CD4-positive, alpha-beta memory T cell (primary cell): ENCODE measurements around the gene PPDPF. TPM values are rescaled to one million over a fixed set of nuclear protein-coding genes. Genes with fewer than 3 reads are reported as not detected.
"Not testable (repeated sequence)": the region's sequence is repeated elsewhere in the genome, so short reads cannot be mapped to it uniquely, and the experiment has no call there.

Experiments
- CTCF ChIA-PET: fragments of 350-600 bp; sonication (Branson Sonifier 250); formaldehyde crosslinking; loops from one replicate; lab custom pipeline; 2021; ENCODE audit warnings: inconsistent platforms; ENCODE audit not compliant: partially characterized antibody; lab: Charles Lee
- POLR2A ChIA-PET: fragments of 350-600 bp; sonication (Branson Sonifier 250); formaldehyde crosslinking; loops from one replicate; lab custom pipeline; 2021; ENCODE audit not compliant: partially characterized antibody; lab: Charles Lee
- DNase-seq, 5 donors: peaks; one replicate each; pipeline versions ENCODE4 v3.0.0 to v3.0.0-alpha.2; 2020 to 2022; ENCODE audit warnings: mixed read lengths in 1 of 5
- H3K27ac ChIP-seq: one replicate; pipeline ENCODE4 v1.7.0; 2013; ENCODE audit warnings: low read depth, low read length
- H3K27me3 ChIP-seq: 2 replicates; pipeline ENCODE4 v1.7.0; 2013; ENCODE audit warnings: mild to moderate bottlenecking, low read length, moderate library complexity; ENCODE audit not compliant: insufficient read depth
- H3K36me3 ChIP-seq: 2 replicates; pipeline ENCODE4 v1.7.0; 2013; ENCODE audit warnings: mild to moderate bottlenecking, low read length, moderate library complexity; ENCODE audit not compliant: insufficient read depth
- H3K4me1 ChIP-seq: 2 replicates; pipeline ENCODE4 v1.7.0; 2013; ENCODE audit warnings: mild to moderate bottlenecking, low read length, moderate library complexity; ENCODE audit not compliant: insufficient read depth
- H3K4me3 ChIP-seq, 2 donors: one replicate each; pipeline ENCODE4 v1.7.0; 2013; ENCODE audit warnings: low read length in 2 of 2, mild to moderate bottlenecking in 1 of 2
- H3K9me3 ChIP-seq, 2 donors: one replicate each; pipeline ENCODE4 v1.7.0; 2013; ENCODE audit warnings: low read length in 2 of 2, control low read depth in 1 of 2; ENCODE audit not compliant: control insufficient read depth in 1 of 2
- H3K27ac Mint-ChIP-seq, 7 donors: one replicate each; pipeline ENCODE4 v1.8.0; 2020 to 2021; ENCODE audit warnings: mixed read lengths in 7 of 7, mild to moderate bottlenecking in 6 of 7, inconsistent platforms in 3 of 7, moderate library complexity in 3 of 7
- H3K27me3 Mint-ChIP-seq, 2 donors: one replicate each; pipeline ENCODE4 v1.8.0; 2020 to 2021; ENCODE audit warnings: mixed read lengths in 2 of 2
- H3K36me3 Mint-ChIP-seq, 2 donors: one replicate each; pipeline ENCODE4 v1.8.0; 2020 to 2021; ENCODE audit warnings: mixed read lengths in 2 of 2, inconsistent platforms in 1 of 2, mild to moderate bottlenecking in 1 of 2
- H3K4me1 Mint-ChIP-seq, 4 donors: one replicate each; pipeline ENCODE4 v1.8.0; 2020 to 2021; ENCODE audit warnings: mixed read lengths in 4 of 4, mild to moderate bottlenecking in 1 of 4
- H3K4me3 Mint-ChIP-seq, 8 donors: one replicate each; pipeline ENCODE4 v1.8.0; 2020 to 2021; ENCODE audit warnings: mixed read lengths in 8 of 8, mild to moderate bottlenecking in 7 of 8, moderate library complexity in 6 of 8, inconsistent platforms in 3 of 8
- H3K9me3 Mint-ChIP-seq, 8 donors: one replicate each; pipeline ENCODE4 v1.8.0; 2020 to 2021; ENCODE audit warnings: mixed read lengths in 8 of 8, mild to moderate bottlenecking in 5 of 8, inconsistent platforms in 3 of 8, moderate library complexity in 1 of 8
- intact Hi-C: fragments of 100-400 bp; cut with micrococcal nuclease; formaldehyde crosslinking; loops from one replicate; pipeline ENCODE4 v1.15.1; 2023
- polyA plus RNA-seq, 2 donors: library from polyadenylated mRNA; unstranded; fragments of 300-500 nt; fragmentation: Illumina TruSeq; gene quantifications; one replicate each; pipeline ENCODE4 v1.2.3, GENCODE V29; 2021
- total RNA-seq, 2 experiments: library from RNA; stranded (reverse); gene quantifications; one replicate each; pipeline ENCODE4 v1.2.3, GENCODE V29; 2021

Gene PPDPF
- total and polyA plus RNA-seq, 4 experiments from 2014 or later = 29.4 to 229 (median 180) TPM

DNA sequence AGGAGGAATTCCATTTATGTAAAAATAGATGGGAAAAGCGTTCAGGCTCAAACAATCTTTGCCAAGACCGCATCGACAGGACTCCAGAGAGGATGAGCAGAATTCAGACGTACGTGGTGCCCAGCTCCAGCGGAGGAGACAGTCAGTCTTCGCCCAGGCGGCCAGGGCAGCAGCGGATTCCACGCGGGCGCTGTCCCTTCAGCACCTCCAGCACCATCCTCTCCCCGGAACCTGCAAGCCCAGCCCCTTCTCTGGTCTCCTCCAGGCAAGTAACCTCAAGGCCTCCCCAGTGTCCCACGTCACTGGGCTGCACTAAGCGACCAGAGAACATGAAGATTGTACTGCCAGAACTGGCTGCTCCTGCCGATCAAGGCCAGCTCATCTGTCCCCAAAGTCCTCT, 45.4 kb upstream of the PPDPF start:
- Mint-ChIP-seq H3K36me3 (no peaks in the 10 kb centered on the region), H3K27ac (no peak overlapping the region), H3K27me3 (peaks cover 20% of the 10 kb centered on the region in 2 donors), H3K4me1 (peaks cover 0 to 8% (median 3%) of the 10 kb centered on the region in 4 donors), H3K4me3 (peak overlapping the region in 1 of 8 donors; percentile 43), H3K9me3 (no peaks in the 10 kb centered on the region)
- H3K4me3 ChIP-seq = no peak overlapping the region
- H3K4me1 ChIP-seq = peaks cover 5% of the 10 kb centered on the region
- H3K27ac ChIP-seq = no peak overlapping the region
- POLR2A ChIA-PET = no interaction called here
- CTCF ChIA-PET = no interaction called here
- intact Hi-C loops = no loop called here
- no peak for DNase-seq
- H3K36me3 ChIP-seq = no peaks in the 10 kb centered on the region
- no peaks in the 10 kb centered on the region for H3K9me3 ChIP-seq
- H3K27me3 ChIP-seq = peaks cover 13% of the 10 kb centered on the region

DNA sequence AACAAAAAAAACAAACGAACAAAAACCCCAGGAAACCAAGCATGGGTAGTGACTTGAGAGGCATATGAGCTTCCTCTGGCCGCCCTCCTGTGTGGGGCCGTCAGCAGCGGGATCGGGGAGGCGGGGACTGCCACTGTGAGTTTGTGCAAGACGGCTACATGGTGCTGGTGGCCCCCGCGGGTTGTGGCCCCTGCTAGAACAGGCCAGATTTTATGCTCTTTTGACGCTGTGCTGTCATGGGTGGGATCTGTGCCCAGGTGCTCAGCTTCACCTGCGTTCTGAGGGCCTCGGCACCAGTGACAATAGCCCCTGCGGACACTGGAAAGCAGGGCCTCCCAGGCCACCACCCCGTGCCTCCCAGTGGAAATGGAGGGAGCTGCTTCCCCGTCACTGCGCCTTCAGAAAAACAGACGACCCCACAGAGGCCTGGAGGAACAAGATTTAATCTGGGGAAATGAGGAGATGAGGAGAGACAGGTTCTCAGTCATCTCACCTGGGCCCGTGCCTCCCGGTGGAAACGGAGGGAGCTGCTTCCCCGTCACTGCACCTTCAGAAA, 43.4 kb upstream of the PPDPF start:
- no peak overlapping the region for H3K4me3 Mint-ChIP-seq
- H3K27ac Mint-ChIP-seq = no peak overlapping the region
- H3K4me1 Mint-ChIP-seq = peaks cover 0 to 8% (median 3%) of the 10 kb centered on the region in 4 donors
- no peaks in the 10 kb centered on the region for H3K9me3 Mint-ChIP-seq
- H3K36me3 Mint-ChIP-seq = no peaks in the 10 kb centered on the region
- Histone ChIP-seq H3K4me3 (no peak overlapping the region), H3K27ac (no peak overlapping the region), H3K9me3 (no peaks in the 10 kb centered on the region), H3K4me1 (peaks cover 5% of the 10 kb centered on the region), H3K27me3 (peaks cover 9% of the 10 kb centered on the region), H3K36me3 (no peaks in the 10 kb centered on the region)
- CTCF ChIA-PET = no interaction called here
- no peak for DNase-seq
- intact Hi-C loops = no loop called here
- POLR2A ChIA-PET = no interaction called here
- H3K27me3 Mint-ChIP-seq = peaks cover 21 to 24% of the 10 kb centered on the region in 2 donors

DNA sequence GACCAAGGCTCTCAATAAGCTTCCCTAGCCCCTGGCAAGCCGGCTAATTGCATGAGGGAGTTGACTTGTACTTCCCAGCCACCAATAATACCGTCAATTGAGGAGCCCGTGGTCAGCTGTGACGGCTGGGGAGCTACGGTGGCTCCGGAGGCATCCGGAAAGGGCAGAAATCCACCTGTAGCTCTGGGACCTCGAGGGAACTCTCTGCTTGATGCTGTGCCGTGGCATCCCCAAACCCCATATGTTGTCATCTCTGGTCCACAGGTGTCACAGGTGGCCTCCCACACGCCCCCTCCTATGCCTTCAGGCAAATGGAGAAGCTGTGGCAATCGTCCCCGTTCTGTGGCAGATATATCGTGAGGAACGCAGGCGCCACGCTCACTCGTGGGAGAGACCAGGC, 42.6 kb upstream of the PPDPF start:
- peaks cover 9% of the 10 kb centered on the region for H3K27me3 ChIP-seq
- Mint-ChIP-seq H3K4me1 (peaks cover 0 to 11% (median 5%) of the 10 kb centered on the region in 4 donors), H3K4me3 (no peak overlapping the region), H3K27me3 (peaks cover 26 to 28% of the 10 kb centered on the region in 2 donors), H3K9me3 (peaks cover 0 to 1% (median 0%) of the 10 kb centered on the region in 8 donors), H3K36me3 (no peaks in the 10 kb centered on the region), H3K27ac (no peak overlapping the region)
- H3K27ac ChIP-seq = no peak overlapping the region
- DNase-seq = no peak
- CTCF ChIA-PET = no interaction called here
- H3K36me3 ChIP-seq = no peaks in the 10 kb centered on the region
- POLR2A ChIA-PET = no interaction called here
- peaks cover 5% of the 10 kb centered on the region for H3K4me1 ChIP-seq
- no peak overlapping the region for H3K4me3 ChIP-seq
- intact Hi-C loops = no loop called here
- H3K9me3 ChIP-seq = no peaks in the 10 kb centered on the region

DNA sequence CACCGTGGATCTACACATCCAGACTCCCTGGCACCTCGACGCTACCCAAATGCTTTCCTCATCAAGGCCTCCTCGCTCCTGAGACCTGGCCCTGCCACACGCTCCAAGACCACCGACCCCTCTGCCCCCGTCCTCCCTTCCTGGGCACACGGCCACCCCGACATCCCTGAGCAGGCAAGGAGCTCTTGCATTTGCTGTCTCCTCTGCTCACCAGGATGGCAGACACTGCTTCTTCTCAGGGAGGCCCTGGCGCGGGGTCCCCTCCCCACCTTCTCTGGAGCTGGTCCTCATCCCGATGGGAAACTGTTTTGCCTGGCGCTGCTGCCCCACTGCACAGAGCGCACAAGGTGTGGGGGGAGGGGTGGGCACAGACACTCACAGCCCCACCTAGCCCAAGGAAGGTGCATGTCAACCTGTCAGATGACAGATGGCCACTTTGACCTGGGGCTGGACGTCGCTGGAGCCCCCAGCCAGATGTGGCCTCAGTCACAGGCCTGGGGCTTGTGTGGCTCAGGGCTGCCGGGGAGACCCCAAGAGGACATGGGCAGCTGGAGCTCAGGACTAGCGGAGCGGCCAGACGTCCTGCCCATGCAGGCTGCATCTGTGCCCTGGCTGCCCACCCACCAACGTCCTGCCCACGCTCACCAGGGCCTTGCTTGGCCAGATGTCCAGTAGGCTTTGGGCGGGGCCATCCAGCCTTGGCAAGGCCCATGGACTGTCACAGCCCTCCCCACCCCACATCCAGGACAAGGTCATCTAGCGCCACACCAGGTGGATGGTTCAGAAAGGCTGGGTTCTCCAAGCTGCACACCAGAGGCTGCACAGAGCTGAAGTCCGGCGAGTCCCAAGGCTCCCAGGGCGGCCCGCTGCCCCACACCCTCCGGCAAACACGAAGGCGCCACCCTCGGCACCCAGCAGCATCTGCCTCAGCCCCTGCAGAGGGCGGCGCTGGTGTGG, 41.9 kb upstream of the PPDPF start:
- DNase-seq = no peak
- Histone ChIP-seq H3K4me3 (no peak overlapping the region), H3K36me3 (no peaks in the 10 kb centered on the region), H3K4me1 (peaks cover 4% of the 10 kb centered on the region), H3K27me3 (peaks cover 5% of the 10 kb centered on the region), H3K9me3 (no peaks in the 10 kb centered on the region), H3K27ac (no peak overlapping the region)
- H3K4me1 Mint-ChIP-seq = peaks cover 0 to 12% (median 6%) of the 10 kb centered on the region in 4 donors
- no peak overlapping the region for H3K27ac Mint-ChIP-seq
- intact Hi-C loops = no loop called here
- no peaks in the 10 kb centered on the region for H3K36me3 Mint-ChIP-seq
- CTCF ChIA-PET = no interaction called here
- no peak overlapping the region for H3K4me3 Mint-ChIP-seq
- peaks cover 25 to 29% of the 10 kb centered on the region in 2 donors for H3K27me3 Mint-ChIP-seq
- peaks cover 0 to 2% (median 0%) of the 10 kb centered on the region in 8 donors for H3K9me3 Mint-ChIP-seq
- POLR2A ChIA-PET = no interaction called here

DNA sequence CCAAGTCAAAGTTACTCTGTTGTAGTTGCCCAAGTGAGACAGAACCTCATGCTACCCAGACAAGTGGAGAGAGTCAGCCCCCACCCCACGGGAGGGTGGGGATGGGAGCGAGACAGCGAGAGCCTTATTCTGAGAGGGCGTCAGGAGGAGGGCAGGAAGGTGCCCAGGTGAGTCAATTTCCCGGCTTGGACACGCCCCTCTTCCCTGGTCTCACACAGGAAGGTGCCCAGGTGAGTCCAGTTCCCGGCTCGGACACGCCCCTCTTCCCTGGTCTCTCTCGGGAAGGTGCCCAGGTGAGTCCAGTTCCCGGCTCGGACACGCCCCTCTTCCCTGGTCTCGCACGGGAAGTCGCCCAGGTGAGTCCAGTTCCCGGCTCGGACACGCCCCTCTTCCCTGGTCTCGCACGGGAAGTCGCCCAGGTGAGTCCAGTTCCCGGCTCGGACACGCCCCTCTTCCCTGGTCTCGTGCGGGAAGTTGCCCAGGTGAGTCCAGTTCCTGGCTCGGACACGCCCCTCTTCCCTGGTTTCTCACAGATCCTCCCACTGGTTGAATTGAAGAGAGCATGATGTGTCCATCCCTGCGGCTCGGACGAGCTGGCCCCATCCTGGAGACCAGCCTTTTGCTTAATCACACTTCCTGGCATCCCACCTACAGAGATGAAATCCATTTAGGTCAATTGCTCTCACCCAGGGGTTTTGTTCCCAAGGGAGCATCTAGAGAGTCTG, 40.7 kb upstream of the PPDPF start:
- intact Hi-C loops, CTCF ChIA-PET, POLR2A ChIA-PET, H3K27ac ChIP-seq, H3K36me3 Mint-ChIP-seq, H3K9me3 Mint-ChIP-seq, H3K4me3 Mint-ChIP-seq, H3K27ac Mint-ChIP-seq, H3K4me1 ChIP-seq, DNase-seq, H3K4me1 Mint-ChIP-seq, H3K4me3 ChIP-seq, H3K9me3 ChIP-seq, H3K27me3 ChIP-seq, H3K36me3 ChIP-seq: not testable (repeated sequence)
- peaks cover 24 to 25% of the 10 kb centered on the region in 2 donors for H3K27me3 Mint-ChIP-seq

DNA sequence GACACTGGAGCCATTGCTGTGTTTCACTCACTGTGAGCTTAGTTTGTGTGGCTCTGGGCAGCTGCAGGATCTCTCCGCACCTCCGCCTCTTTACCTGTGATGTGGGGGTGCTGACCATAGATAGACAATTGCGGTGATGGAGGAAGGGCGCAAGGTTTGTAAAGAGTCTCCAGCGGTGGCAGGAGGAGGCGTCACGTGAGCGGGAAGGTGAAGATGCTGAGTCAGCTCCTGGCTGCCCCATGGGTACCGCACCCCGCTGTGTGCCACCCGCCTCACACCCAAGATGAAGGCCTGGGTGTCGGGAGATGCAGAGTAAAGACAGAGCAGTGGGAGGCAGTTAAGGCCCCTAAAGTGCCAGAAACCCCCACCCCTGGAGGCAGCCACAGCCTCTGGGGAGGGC, 39.1 kb upstream of the PPDPF start:
- DNase-seq = no peak
- ChIA-PET CTCF (interaction anchor here (1.6 kb wide), 1 partner anchor 15 kb away, joined by 5 read pairs; no protein-coding TSS in a partner anchor), POLR2A (no interaction called here)
- Histone ChIP-seq H3K36me3 (no peaks in the 10 kb centered on the region), H3K27ac (no peak overlapping the region), H3K9me3 (no peaks in the 10 kb centered on the region), H3K4me3 (no peak overlapping the region), H3K4me1 (no peaks in the 10 kb centered on the region), H3K27me3 (peaks cover 3% of the 10 kb centered on the region)
- peak overlapping the region in 1 of 7 donors; percentile 7 for H3K27ac Mint-ChIP-seq
- no peak overlapping the region for H3K4me3 Mint-ChIP-seq
- peaks cover 0 to 4% (median 3%) of the 10 kb centered on the region in 4 donors for H3K4me1 Mint-ChIP-seq
- H3K9me3 Mint-ChIP-seq = peaks cover 0 to 2% (median 0%) of the 10 kb centered on the region in 8 donors
- peaks cover 19 to 21% of the 10 kb centered on the region in 2 donors for H3K27me3 Mint-ChIP-seq
- intact Hi-C loops = no loop called here
- H3K36me3 Mint-ChIP-seq = no peaks in the 10 kb centered on the region
